ENCODE results near the gene AP3B1. TPM values are rescaled to one million over a fixed set of nuclear protein-coding genes. Genes with fewer than 3 reads are reported as not detected.

The AP3B1 gene
- total and polyA plus RNA-seq, 2 of the 8 experiments (the other 6 are each of a cell fraction or from before 2014, with no cell fraction given) = 45.8 to 48.3 TPM

GRCh38 chr5:78064941-78065472 lies 229.5 kb downstream of the AP3B1 start:
- FAIRE-seq (no peak), DNase-seq (ENCODE audit: low read depth in 1 of 2, low spot score in 2 of 2) (peak in 1 of 2 experiments; percentile 47)
- Histone ChIP-seq H3K14ac (ENCODE audit: insufficient read length) (no peak overlapping the region), H3K23ac (ENCODE audit: insufficient read length) (no peak overlapping the region), H4K8ac (ENCODE audit: extremely low read depth, insufficient read depth, low read length) (0 out of 2 replicates have a peak overlapping the region, but pooled peaks have one; percentile 5), H2AFZ (ENCODE audit: low read length) (no peak overlapping the region), H3K9ac (replicated peaks in 1 of 4; ENCODE audit: extremely low read depth in 1 of 4, low read depth in 3 of 4, low read length in 3 of 4) (no peak overlapping the region), H4K91ac (replicated peaks; ENCODE audit: insufficient read length, low read length) (peak overlapping the region; percentile 40), H2BK15ac (ENCODE audit: low read length) (no peak overlapping the region), H3K27ac (ENCODE audit: low read depth, low read length) (no peak overlapping the region), H2BK12ac (ENCODE audit: low read depth, low read length) (no peak overlapping the region), H3K4ac (replicated peaks; ENCODE audit: insufficient read length, low read depth, low read length) (no peak overlapping the region), H2BK120ac (replicated peaks; ENCODE audit: low read depth, low read length) (no peak overlapping the region), H3K18ac (ENCODE audit: extremely low read depth, low read length) (no peak overlapping the region), H3K79me1 (ENCODE audit: low read depth, low read length) (no peaks in the 10 kb centered on the region), H2BK5ac (ENCODE audit: low read depth, low read length) (no peak overlapping the region), H4K20me1 (replicated peaks in 1 of 2; ENCODE audit: control insufficient read depth in 1 of 2, insufficient read depth in 2 of 2, low read length in 2 of 2) (no peaks in the 10 kb centered on the region), H2AK5ac (ENCODE audit: low read depth, low read length) (no peak overlapping the region), H3K56ac (replicated peaks; ENCODE audit: insufficient read length, low read depth, low read length) (no peak overlapping the region), H3K36me3 (ENCODE audit: control insufficient read depth in 2 of 4, insufficient read depth in 4 of 4, low read length in 3 of 4) (no peaks in the 10 kb centered on the region), H3K27me3 (replicated peaks in 1 of 4; ENCODE audit: control insufficient read depth in 3 of 4, extremely low read depth in 1 of 4, insufficient read depth in 3 of 4, low read length in 3 of 4) (no peaks in the 10 kb centered on the region), H3K23me2 (ENCODE audit: low read depth, low read length) (no peaks in the 10 kb centered on the region), H3K4me1 (replicated peaks in 1 of 4; ENCODE audit: control insufficient read depth in 3 of 4, insufficient read depth in 4 of 4, low read length in 3 of 4) (no peaks in the 10 kb centered on the region; a peak in 1 of 7 replicates), H3K4me2 (ENCODE audit: insufficient read depth in 1 of 2, low read depth in 2 of 2, low read length in 2 of 2) (no peak overlapping the region), H2BK20ac (ENCODE audit: low read length) (no peak overlapping the region), H3K79me2 (ENCODE audit: control insufficient read depth in 1 of 2, insufficient read depth in 2 of 2, low read length in 2 of 2) (no peaks in the 10 kb centered on the region), H3K4me3 (ENCODE audit: extremely low read depth in 1 of 4, insufficient read depth in 2 of 4, low read depth in 3 of 4, low read length in 4 of 4) (no peak overlapping the region), H3K9me3 (ENCODE audit: insufficient read depth in 2 of 2, low read depth in 1 of 2, low read length in 1 of 2) (0 out of 4 replicates have a peak, but pooled peaks cover 0 to 5% of the 10 kb centered on the region in 2 experiments), H4K5ac (ENCODE audit: insufficient read length, low read depth, low read length) (no peak overlapping the region)
- CTCF ChIA-PET (ENCODE audit: partially characterized antibody) = interaction anchor here (1.0 to 4.3 kb wide), 7 partner anchors 11 to 204 kb away, joined by 3 to 19 read pairs (median 4); no protein-coding TSS in a partner anchor
- 89% methylated on average over 12 of the region's 12 CpGs; no CpG with 5 or more reads in 1 of the 2 experiments for WGBS, 2 experiments (ENCODE audit: extremely low coverage in 1 of 2, insufficient coverage in 1 of 2, insufficient read length in 1 of 2, insufficient replicate concordance in 2 of 2, low coverage in 1 of 2, low lambda C conversion rate in 2 of 2, missing lambda C conversion rate in 1 of 2)
- POLR2A ChIA-PET (ENCODE audit: partially characterized antibody) = interaction anchor here (1.0 kb wide), 1 partner anchor 9 kb away, joined by 3 read pairs; no protein-coding TSS in a partner anchor
- TF ChIP-seq JUND (IDR thresholded peaks at IDR 0.05; ENCODE audit: low read length) = no peak
- TF ChIP-seq SIRT6 (IDR thresholded peaks at IDR 0.05; ENCODE audit: low read length) = no peak
- TF ChIP-seq TEAD4 (IDR thresholded peaks at IDR 0.05; ENCODE audit: low read depth, low read length) = no peak
- TF ChIP-seq CHD1 (IDR thresholded peaks at IDR 0.05; ENCODE audit: low read depth, low read length) = no peak
- TF ChIP-seq GTF2F1 (IDR thresholded peaks at IDR 0.05; ENCODE audit: borderline replicate concordance, low read depth, low read length) = no peak
- no peak for TF ChIP-seq RBBP5 (IDR thresholded peaks at IDR 0.05; ENCODE audit: borderline replicate concordance, low read depth, low read length)
- no peak for TF ChIP-seq KDM5A (IDR thresholded peaks at IDR 0.05; ENCODE audit: low read length)
- no peak for TF ChIP-seq CEBPB (IDR thresholded peaks at IDR 0.05; ENCODE audit: low read depth, low read length)
- no peak for TF ChIP-seq SP4 (IDR thresholded peaks at IDR 0.05; ENCODE audit: low read length)
- no peak for TF ChIP-seq CBX5 (IDR thresholded peaks at IDR 0.05; ENCODE audit: low read depth, low read length)
- no peak for TF ChIP-seq CBX8 (IDR thresholded peaks at IDR 0.05; ENCODE audit: borderline replicate concordance, low read depth, low read length)
- TF ChIP-seq CTBP2 (IDR thresholded peaks at IDR 0.05; ENCODE audit: borderline replicate concordance, insufficient read depth, insufficient read length, low read length) = no peak
- no peak for TF ChIP-seq RAD21 (IDR thresholded peaks at IDR 0.05 in 1 of 2, conservative IDR thresholded peaks at IDR 0.05 in 1 of 2; ENCODE audit: low read depth in 2 of 2, low read length in 2 of 2)
- no peak for TF ChIP-seq TAF7 (optimal IDR thresholded peaks at IDR 0.05; ENCODE audit: borderline replicate concordance, low read depth, low read length)

Data from H1 (cell line).